SKM-1 treated with dmso at 0.1 percent for 144 hours (cell line): ENCODE results near the gene WSB1.
A peak's percentile ranks its signal among the peaks of the same experiment; 100 is the strongest.
"Not testable (repeated sequence)": the region's sequence is repeated elsewhere in the genome, so short reads cannot be mapped to it uniquely, and the experiment has no call there.

Experiments
- DNase-seq: peaks from one replicate; lab custom pipeline; 2025; ENCODE audit not compliant: unreplicated experiment; lab: John Stamatoyannopoulos, UW

The WSB1 gene

GRCh38 chr17:27293898-27294688 lies at the start of gene WSB1:
Gene WSB1 (plus strand): TSS chr17:27294114. CDS start chr17:27294396, 282 bp downstream.
- peak; percentile 90 for DNase-seq

GRCh38 chr17:27244491-27245223 lies 49.3 kb upstream of the WSB1 start:
- DNase-seq = peak; percentile 99

GRCh38 chr17:27245230-27245696 lies 48.7 kb upstream of the WSB1 start:
- DNase-seq = peak; percentile 94

GRCh38 chr17:27246537-27246936 lies 47.4 kb upstream of the WSB1 start:
- DNase-seq = no peak

GRCh38 chr17:27247071-27247957 lies 46.6 kb upstream of the WSB1 start:
- peak; percentile 16 for DNase-seq

GRCh38 chr17:27247958-27248342 lies 46.0 kb upstream of the WSB1 start:
- DNase-seq = no peak

- not testable (repeated sequence) for DNase-seq
Measured at GRCh38 chr17:27250791-27251190, 43.1 kb upstream of the WSB1 start.

- DNase-seq = not testable (repeated sequence)
Measured at GRCh38 chr17:27254802-27255201, 39.1 kb upstream of the WSB1 start.

GRCh38 chr17:27256225-27257030 lies 37.5 kb upstream of the WSB1 start:
- no peak for DNase-seq

- no peak for DNase-seq
Measured at GRCh38 chr17:27257031-27257357, 36.9 kb upstream of the WSB1 start.

GRCh38 chr17:27259356-27259755 lies 34.6 kb upstream of the WSB1 start:
- DNase-seq = no peak

GRCh38 chr17:27263386-27263785 lies 30.5 kb upstream of the WSB1 start:
- DNase-seq = no peak

GRCh38 chr17:27264068-27264812 lies 29.7 kb upstream of the WSB1 start:
- DNase-seq = peak; percentile 90

GRCh38 chr17:27265333-27265732 lies 28.6 kb upstream of the WSB1 start:
- no peak for DNase-seq

- no peak for DNase-seq
Measured at GRCh38 chr17:27266228-27266627, 27.7 kb upstream of the WSB1 start.

GRCh38 chr17:27268394-27269085 lies 25.4 kb upstream of the WSB1 start:
- no peak for DNase-seq

- DNase-seq = peak; percentile 23
Measured at GRCh38 chr17:27269201-27269600, 24.7 kb upstream of the WSB1 start.

- no peak for DNase-seq
Measured at GRCh38 chr17:27269974-27270373, 23.9 kb upstream of the WSB1 start.

GRCh38 chr17:27276653-27277156 lies 17.2 kb upstream of the WSB1 start:
- DNase-seq = no peak
